GM21526 (cell line): Measurements from ENCODE around the gene MIA2.
"Not testable (repeated sequence)": the region's sequence is repeated elsewhere in the genome, so short reads cannot be mapped to it uniquely, and the experiment has no call there.

Experiments used
- ATAC-seq: cut with Tn5 transposase; IDR thresholded peaks from one replicate; pipeline ENCODE4 v1.9.1; 2021; ENCODE audit warnings: moderate library complexity; ENCODE audit not compliant: unreplicated experiment, low FRiP score

Gene MIA2

GRCh38 chr14:39229601-39230110 lies 4.1 kb upstream of the MIA2 start:
- no peak for ATAC-seq

DNA sequence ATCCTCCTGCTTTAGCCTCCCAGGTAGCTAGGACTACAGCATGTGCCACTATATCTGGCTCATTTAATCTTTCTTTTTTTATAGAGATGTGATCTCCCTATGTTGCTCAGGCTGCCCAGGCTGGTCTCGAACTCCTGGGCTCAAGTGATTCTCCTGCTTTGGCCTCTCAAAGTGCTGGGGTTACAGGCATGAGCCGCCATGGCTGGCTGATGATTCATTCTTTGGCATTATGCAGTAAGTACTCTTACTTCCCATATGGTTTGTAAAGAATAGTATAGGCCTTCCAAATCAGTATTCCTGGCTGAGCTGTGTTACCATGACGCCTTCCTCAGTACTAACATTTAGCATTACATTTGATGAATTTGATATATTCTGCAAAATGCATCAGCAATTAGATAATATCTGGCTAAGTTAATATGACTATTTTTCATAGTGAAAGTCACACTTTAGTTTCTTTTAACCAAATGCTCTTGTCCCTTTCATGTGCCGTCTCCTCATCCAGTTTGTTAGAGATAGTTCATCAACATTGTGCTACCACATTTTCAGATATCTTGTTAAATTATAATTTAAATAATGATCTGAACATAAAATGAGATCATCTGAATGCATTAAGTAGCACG lies 3.2 kb upstream of the MIA2 start:
- ATAC-seq, result no peak

- ATAC-seq, result peak; percentile 75
These were observed 1.8 kb upstream of the MIA2 start for GRCh38 chr14:39231751-39232553.

DNA sequence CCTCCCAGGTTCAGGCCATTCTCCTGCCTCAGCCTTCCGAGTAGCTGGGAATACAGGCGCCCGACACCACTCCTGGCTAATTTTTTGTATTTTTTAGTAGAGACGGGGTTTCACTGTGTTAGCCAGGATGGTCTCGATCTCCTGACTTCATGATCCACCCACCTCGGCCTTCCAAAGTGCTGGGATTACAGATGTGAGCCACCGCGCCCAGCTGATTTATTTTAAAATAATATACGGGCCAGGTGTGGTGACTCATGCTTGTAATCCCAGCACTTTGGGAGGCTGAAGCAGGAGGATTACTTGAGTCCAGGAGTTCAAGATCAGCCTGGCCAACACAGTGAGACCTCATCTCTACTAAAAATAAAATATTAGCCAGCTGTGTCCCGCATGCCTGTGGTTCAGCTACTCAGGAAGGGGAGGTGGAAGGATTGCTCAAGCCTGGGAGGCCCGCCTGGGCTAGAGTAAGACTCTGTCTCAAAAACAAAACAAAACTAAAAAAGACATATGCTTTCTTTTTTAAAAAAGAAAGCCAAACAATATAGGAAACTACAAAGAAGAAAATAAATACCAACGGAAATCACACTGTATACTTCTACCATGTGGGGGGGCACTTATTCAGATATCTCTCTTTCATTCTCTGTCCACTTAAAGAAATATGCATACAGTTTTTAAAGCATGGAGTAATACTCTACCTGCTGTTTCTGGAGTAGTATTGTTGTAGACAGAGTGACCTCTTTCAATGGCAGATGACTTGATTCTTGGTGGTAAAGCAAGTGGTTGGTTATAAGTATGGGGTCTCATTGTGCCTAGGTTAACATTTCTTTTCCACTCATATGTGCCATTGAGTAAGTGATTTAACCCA lies 930 bp upstream of the MIA2 start:
- ATAC-seq, result no peak

- ATAC-seq, result not testable (repeated sequence)
These were observed 1.3 kb downstream of the MIA2 start for GRCh38 chr14:39234986-39235385.

- ATAC-seq, result not testable (repeated sequence)
These were observed 1.8 kb downstream of the MIA2 start for GRCh38 chr14:39235466-39235865.

GRCh38 chr14:39240769-39241168 lies 7.1 kb downstream of the MIA2 start:
- ATAC-seq, result no peak

DNA sequence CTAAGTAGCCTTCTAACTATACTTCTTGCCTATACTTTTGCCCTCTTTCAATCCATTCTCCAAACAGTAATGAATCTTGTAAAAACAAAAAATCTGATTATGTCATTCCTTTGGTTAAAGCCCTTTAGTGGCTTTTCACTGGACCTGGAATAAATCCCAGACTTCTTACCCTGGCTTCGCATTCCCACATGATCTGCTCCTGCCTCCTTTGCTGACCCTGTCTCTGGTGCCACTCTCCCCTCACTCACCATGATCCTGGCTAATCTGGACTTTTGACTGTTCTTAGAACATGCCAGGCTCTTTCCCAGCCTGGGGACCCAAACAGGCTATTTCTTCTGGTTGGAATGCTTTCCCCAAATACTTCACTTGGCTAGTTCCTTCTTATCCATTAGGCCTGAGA lies 7.9 kb downstream of the MIA2 start:
- no peak for ATAC-seq

GRCh38 chr14:39243831-39244230 lies 10.1 kb downstream of the MIA2 start:
- ATAC-seq, result no peak

GRCh38 chr14:39246618-39247017 lies 12.9 kb downstream of the MIA2 start:
- no peak for ATAC-seq

DNA sequence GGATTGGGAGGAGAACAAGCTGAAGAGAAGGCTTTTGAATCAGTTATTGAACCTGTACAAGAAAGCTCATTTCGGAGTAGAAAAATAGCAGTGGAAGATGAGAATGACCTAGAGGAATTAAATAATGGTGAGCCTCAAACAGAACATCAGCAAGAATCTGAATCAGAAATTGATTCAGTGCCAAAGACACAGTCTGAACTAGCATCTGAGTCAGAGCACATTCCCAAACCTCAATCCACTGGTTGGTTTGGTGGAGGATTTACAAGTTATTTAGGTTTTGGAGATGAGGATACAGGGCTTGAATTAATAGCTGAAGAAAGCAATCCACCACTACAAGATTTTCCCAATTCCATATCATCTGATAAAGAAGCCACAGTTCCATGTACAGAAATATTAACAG lies 13.5 kb downstream of the MIA2 start:
- ATAC-seq, result no peak

- ATAC-seq, result no peak
These were observed 17.8 kb downstream of the MIA2 start for GRCh38 chr14:39251547-39251946.

GRCh38 chr14:39257388-39257787 lies 23.7 kb downstream of the MIA2 start:
- ATAC-seq, result not testable (repeated sequence)

DNA sequence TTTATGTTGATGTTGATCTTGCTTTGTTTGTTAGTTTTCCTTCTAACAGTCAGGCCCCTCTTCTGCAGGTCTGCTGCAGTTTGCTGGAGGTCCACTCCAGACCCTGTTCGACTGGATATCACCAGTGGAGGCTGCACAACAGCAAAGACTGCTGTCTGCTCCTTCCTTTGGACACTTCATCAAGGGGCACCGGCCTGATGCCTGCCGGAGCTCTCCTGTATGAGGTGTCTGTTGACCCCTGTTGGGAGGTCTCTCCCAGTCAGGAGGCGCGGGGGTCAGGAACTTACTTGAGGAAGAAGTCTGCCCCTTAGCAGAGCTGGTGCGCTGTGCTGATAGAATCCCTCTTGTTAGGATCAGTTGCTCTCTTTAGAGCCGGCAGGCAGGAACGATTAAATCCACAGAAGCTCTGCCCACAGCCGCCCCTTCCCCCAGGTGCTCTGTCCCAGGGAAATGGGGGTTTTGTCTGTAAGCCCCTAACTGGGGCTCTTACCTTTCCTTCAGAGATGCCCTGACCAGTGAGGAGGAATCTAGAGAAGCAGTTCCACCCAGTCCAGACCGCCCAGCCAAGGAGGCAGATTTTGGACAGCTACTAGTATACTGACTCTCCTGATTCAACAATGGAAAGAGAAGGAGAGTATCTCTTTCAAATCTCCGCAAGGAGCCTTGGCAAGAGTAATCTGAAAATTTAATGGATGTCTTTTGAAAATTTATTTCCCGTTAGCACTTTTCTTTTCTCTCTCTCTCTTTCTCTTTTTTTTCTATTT lies 25.2 kb downstream of the MIA2 start:
- ATAC-seq, result no peak

- not testable (repeated sequence) for ATAC-seq
These were observed 26.4 kb downstream of the MIA2 start for GRCh38 chr14:39260161-39260560.

- ATAC-seq, result not testable (repeated sequence)
These were observed 28.5 kb downstream of the MIA2 start for GRCh38 chr14:39262214-39262613.

- no peak for ATAC-seq
These were observed 30.3 kb downstream of the MIA2 start for GRCh38 chr14:39264057-39264456.

DNA sequence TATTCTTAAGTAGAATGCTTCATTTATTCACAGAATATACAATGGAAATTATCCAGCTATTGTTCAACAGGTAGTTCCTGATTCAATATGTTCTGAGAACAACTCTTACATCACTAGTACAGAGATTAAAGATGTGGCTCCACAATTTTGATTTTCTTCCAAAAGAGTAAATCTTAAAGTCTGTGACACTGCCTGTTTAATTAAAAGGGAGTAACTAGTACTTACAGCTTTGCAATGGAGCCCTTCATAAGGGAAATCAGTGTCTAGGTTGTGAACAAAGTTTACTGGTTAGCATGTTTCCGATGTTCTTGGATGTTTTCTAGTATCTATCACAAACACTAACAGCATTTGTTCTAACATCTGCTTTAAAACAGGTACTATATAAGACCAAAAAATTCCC lies 30.8 kb downstream of the MIA2 start:
- no peak for ATAC-seq

DNA sequence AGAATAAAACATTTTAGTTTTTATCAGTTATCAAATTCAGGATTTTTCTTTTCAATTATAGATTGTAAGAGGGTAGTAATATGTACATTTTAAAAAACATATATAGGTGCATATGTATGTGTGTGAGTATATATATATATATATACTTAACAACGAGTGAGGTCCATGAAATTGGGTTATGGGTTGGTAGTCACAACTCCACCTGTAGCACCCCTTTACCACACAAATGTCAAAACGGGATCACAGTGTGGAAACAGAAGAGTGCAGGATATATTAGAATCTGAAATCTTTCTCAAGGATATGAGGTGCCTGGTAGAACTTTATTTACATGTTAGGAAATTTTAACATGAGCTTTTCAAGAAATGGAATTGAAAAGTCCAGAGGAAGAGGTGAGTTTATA lies 31.3 kb downstream of the MIA2 start:
- no peak for ATAC-seq

DNA sequence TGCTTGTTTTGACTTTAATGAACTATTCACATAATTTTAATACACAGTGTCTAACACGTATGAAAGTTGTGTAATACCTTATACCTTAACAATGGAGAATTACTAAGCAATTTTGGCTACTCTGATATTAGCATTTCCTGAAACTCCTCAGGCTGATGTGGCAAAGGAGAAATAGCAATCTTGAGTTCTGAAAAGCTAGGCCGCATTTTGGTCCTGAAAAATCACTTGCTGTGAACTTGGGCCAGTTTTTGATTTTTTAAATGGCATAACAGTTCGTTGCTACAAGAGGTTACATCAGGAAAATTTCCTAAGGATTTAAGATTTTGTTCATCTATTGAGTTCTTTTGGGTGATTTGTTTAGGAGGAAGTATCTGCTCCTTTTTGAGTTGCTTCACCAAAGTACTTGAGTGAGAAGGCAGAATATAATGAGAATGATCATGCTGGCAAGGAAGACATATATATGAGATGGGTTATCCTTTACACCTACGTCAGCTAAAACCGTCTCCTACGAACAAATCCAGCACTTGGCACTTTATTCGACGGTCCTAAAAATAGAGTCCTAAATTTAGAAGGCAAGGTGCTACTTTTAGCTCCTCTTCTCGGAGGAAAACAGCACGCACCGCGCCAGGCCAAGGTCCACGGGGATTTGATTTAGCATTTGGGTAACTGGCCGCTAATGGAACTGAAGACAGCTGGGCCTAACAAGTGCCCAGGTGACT lies 32.2 kb downstream of the MIA2 start:
- no peak for ATAC-seq
